Gastrocnemius medialis (tissue), 4 donors: Measurements from ENCODE around the gene COBLL1.

Source experiments
- POLR2A ChIP-seq, 2 donors: fragments of 450-650 bp; IDR thresholded peaks; one replicate each; pipeline ENCODE4 v1.6.1; 2017; ENCODE audit warnings: antibody characterized with exemption in 2 of 2, mild to moderate bottlenecking in 2 of 2, moderate library complexity in 2 of 2
- TF ChIP-seq, protein P1 (sequence below), 5 experiments: fragments of 450-650 bp in 3 of 5; fragments of 200-600 bp in 2 of 5; sonication (generic) in 2 of 5; IDR thresholded peaks in 4 of 5; conservative IDR thresholded peaks in 1 of 5; 1 replicate in 4 of 5; 2 replicates in 1 of 5; pipeline ENCODE4 v1.5.1; 2016 to 2019; ENCODE audit warnings: antibody characterized with exemption in 5 of 5, mild to moderate bottlenecking in 3 of 5, moderate library complexity in 3 of 5

DNA sequence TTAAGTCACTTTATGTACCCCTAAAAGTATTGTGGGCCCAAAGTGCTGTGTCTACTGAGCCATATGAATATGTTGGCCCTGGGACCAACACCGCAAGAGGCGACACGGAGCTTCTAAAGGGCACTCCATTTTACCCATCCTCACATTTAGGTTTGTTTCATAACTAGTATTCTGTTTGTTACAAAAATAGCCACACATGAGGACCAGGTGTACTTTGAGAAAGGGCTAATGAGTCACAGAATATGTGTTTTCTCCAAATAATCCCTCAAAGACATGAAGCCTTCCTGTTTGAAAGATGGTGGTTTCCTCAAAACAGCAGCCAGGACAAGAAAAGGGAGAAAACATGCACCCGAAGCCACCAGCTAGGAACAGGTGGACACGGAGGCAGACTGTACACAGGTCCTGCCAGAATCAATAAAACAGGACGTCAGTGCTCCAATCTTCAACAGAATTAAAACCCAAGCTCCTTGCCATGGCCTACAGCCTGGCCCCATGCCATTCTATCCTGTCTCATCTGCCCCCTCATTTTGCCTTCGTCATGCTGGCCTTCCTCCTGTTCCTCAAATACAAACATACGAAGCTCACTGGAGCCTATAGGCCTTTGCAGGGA is 198.6 kb downstream of the COBLL1 start:
- TF ChIP-seq, protein P1, sequence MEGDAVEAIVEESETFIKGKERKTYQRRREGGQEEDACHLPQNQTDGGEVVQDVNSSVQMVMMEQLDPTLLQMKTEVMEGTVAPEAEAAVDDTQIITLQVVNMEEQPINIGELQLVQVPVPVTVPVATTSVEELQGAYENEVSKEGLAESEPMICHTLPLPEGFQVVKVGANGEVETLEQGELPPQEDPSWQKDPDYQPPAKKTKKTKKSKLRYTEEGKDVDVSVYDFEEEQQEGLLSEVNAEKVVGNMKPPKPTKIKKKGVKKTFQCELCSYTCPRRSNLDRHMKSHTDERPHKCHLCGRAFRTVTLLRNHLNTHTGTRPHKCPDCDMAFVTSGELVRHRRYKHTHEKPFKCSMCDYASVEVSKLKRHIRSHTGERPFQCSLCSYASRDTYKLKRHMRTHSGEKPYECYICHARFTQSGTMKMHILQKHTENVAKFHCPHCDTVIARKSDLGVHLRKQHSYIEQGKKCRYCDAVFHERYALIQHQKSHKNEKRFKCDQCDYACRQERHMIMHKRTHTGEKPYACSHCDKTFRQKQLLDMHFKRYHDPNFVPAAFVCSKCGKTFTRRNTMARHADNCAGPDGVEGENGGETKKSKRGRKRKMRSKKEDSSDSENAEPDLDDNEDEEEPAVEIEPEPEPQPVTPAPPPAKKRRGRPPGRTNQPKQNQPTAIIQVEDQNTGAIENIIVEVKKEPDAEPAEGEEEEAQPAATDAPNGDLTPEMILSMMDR (IDR thresholded peaks at IDR 0.05 in 4 of 5, conservative IDR thresholded peaks at IDR 0.05 in 1 of 5): no peak
- TF ChIP-seq POLR2A (IDR thresholded peaks at IDR 0.05): no peak
